GM18873 (cell line): ENCODE measurements around the gene APEH.
A peak's percentile ranks its signal among the peaks of the same experiment; 100 is the strongest.

Experiments used
- ATAC-seq: cut with Tn5 transposase; IDR thresholded peaks from one replicate; pipeline ENCODE4 v1.9.1; 2021; ENCODE audit warnings: mild to moderate bottlenecking, moderate library complexity, moderate number of reproducible peaks; ENCODE audit not compliant: unreplicated experiment, low FRiP score

Gene APEH

DNA sequence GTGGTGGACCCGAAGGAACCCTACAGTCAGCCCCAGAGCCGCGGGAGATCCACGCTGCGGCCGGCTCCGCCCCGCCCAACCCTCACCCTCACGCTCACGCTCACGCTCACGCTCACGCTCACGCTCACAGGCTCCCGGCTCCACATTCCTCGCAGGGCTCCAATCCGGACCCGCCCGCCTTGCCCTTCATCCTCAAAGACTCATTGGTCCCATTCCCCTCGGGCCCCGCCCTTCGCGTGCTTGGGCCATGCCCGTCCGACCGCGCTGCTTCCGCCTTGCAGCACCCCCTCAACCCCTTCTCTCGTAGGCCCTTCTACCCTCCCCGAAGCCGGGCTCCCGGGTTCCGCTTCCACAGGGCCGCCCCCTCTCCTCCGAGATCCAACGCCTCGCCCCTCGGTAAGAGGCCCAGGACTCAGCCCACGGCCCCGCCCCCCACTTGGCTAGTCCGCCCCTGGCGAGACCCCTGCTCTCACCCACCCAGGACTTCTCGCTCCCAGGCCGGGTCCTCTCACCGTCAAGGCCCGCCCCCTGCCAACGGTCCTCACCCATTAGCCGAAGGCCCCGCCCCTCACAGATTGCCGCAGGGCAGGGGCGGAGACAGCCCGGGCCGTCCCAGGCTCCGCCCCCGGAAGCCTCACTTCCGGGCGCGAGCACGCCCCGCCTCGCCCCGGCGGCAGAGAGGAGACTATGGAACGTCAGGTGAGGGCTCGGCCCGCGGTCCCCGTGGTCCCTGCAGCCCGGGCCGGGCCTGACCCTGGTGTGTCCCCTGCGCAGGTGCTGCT lies at the start of gene APEH:
Gene APEH, plus strand, starts transcription at position 637 of the 782 bp plus-strand sequence. Its CDS starts 51 bp downstream, at position 688.
- ATAC-seq = peak; percentile 66

DNA sequence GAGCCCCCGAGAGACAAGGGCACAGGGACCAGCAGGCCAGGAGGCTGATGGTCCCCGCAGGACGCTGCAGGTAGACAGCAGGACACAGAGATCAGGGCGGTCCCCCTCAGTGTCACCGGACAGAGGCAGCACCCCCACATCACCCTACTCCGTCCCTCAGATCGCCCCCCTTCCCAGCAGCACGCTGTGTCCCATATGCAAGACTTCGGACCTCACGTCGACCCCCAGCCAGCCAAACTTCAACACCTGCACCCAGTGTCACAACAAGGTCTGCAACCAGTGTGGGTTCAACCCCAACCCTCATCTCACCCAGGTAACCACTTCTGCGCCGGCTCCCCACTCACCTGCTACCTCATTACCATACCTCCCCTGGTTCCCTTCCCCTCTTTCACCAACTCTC lies 49.1 kb upstream of the APEH start:
- ATAC-seq = no peak

DNA sequence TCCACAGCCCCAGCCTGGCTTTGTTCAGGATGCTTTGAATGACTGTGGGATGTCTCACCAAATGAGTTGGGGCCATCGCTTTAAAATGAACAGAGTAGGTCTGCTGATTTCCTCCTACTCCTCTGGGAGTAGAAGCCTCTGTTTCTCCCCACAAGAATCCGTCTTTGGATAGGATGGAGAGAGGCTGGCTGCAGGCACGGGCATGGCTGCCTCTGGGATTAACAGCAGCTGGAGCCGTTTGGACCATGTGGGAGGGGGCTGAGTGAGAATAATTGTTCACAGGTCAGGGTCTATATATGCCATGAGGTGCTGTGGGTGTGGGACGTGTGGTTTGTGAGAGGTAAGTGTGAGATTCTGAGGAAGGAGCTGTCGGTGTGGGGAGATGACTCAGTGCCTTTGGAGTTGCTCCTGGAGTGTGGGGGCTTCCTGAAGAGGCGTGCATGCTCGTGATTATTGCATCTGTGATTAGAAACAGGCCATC lies 48.0 kb upstream of the APEH start:
- ATAC-seq = no peak

DNA sequence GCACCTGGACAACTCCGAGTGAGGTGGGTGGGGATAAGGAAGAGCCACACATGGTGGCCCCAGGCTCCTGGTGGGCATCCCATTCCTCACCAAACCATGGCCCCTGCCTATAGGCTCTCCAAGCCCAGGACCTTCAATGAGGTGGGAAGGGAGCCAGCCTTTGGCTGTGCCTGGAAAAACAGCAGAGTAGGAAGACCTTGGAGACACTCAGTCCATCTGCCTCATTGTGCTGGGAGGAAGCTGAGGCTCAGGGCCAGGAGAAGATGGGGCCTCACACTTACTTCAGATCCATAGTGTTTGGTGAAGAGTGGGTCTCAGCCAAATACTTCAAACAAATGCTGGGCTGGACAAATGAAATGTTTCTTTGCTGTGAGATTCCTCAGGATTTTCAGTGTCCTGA lies 47.4 kb upstream of the APEH start:
- ATAC-seq = no peak

DNA sequence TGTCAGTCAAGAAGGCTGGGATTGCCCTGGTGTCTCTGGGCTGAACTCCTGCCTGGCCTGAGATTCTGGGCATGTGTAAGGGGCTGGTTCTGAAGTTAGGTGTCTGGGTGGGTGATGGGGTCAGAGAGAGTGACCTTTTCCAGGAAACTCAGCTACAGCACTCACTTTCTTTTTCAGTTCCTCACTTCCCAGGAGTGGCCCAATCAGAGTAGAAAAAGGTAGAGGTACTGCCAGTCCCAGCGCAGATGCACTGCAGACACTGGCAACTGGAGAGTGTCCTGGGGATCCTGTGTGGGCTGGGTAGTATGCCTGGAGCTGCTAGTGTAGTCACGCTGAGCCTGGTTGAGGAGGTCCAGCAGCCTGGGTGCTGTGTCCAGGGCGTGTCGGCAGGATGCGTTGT lies 46.5 kb upstream of the APEH start:
- ATAC-seq = no peak

DNA sequence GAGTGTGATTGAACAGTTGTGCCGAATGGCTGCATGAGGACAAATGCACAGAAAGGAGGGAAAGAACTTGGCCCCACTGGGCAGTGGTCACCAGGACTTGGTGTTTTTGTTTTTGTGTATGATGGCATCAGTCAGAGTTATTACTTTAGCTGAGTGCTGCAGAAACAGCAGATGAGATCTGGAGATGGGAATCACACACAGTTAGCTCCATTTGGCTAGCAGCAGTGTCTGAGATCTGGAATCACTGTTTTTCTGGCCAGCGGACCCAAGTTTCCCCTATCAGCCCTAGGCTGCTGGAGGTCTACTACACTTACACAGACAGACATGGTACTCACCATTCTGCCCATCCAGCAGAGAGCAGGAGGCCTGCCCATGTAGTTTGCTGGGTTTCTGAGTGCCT lies 45.9 kb upstream of the APEH start:
- no peak for ATAC-seq

DNA sequence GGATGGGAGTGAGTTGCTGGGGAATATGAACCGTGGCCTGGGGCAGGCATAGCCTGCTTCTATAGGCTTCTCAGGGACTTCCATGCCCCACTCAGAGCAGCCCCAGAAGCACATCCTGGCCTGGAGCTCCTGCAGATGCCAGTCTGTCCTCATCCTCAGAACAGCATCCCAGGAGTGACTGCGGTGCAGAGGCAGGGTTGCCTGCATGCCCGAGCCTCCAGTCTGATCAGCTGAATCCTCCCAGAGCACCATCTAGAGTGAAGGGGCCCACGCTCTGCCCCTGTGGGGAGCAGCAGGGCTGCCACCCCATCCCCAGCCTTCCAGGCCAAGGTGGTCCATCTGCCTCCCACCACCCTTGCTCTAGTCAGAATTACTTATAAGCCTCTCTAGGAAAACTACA lies 44.7 kb upstream of the APEH start:
- no peak for ATAC-seq

DNA sequence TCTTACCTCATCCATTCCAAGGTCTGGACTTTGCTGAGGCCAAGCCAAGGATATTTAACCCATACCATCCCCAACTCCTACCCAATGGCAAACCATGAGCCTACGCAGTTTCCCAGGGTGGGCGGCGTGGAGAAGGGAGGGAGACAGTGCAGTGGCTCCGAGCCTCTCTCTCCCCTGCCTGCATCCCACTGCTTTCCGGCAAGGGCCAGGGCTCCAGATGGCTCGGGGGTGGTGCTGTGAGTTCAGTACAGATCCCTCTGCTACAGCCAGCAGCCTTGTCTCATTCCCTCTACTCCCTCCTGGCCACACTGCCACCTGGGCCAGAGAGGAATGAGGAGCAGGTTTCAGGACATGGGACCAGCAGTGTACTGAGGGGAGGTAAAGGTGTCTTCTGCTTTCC lies 44.3 kb upstream of the APEH start:
- ATAC-seq = no peak

DNA sequence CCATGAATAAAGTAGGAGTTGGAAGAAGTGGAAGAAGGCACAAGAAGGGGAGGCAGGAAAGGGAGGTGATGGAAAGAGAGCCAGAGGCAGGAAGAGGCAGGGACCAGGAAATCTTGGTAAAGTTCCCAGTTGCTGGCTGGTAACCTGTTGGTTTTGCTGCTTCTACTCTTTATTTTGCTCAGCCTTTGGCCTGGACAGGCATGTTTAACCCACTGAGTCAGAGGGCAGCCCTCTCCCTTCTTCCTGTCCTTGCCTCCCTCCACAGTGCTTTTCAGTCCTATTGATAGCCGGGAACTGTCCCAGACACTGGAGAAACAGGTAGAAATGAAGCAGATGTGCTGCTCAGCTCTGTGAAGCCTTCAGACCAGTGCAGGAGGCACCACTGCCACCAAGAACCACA lies 43.4 kb upstream of the APEH start:
- ATAC-seq = no peak

DNA sequence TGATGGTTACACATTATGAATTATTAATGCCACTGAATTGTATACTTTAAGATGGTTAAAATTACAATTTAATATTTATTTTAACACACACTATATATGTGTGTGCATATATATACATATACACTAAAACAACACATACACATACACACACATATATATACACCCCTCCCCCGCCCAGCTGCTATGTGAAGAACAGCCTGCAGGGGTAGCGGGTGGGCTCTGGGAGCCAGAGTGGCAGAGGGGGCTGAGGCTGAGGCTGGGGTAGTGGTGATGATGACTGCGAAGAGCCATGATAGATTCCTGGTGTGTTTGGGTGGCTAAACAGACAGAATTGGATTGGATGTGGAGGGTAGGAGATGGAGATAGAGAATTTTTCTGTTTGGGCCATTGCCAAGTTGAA lies 39.4 kb upstream of the APEH start:
- no peak for ATAC-seq

DNA sequence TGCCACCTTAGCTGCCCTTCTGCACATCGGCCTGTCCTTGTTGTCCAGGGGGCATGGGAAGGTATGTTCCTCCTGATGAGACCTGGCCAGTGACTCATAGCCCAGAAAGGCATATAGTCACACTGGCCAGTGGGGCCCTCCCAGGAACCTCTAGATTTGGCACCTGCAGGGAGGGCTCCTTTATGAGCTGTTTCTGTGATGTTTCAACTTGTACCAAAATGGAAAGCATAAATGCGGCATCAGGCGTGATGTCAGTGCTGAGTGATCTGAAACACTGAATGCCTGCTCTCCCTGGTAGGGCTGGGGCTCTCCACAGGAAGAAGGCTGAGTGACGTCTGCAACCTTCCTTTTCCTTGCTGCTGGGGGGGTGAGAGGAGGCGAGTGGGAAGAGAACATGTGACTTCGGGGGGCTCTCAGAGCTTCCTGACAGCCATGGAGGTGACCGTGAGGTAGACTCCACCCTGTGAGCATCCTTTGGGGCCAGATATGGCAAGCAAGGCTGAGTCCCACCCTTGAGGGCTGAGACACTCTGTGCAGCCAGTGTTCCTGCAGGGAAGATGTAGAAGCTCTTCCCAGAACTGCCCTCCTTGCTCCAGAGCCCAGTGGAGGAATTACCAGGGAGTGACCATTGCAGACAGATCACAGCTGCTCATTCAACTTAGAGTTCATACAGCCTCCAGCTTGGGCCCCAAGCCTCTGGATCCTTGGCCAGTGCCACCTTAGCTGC lies 37.1 kb upstream of the APEH start:
- no peak for ATAC-seq

DNA sequence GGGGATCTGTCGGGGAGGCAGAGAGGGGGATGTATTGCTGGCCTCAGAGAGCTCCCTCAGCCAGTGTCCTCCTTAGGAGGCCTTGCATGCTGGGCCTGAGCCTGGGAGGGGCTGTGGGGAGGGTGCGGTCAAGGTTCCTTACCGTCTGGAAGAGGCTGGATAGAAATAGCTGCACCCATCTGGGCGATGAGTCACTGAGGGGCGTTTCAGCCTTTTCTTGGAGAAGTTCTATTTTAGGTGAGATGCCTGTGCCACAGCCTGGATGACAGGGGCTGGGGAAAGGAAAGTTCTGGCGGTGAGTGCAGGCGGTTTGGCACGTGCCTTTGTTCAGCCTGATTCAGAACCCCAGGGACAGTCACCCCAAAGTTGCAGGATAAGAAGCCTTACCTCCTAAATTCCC lies 35.7 kb upstream of the APEH start:
- ATAC-seq = no peak

DNA sequence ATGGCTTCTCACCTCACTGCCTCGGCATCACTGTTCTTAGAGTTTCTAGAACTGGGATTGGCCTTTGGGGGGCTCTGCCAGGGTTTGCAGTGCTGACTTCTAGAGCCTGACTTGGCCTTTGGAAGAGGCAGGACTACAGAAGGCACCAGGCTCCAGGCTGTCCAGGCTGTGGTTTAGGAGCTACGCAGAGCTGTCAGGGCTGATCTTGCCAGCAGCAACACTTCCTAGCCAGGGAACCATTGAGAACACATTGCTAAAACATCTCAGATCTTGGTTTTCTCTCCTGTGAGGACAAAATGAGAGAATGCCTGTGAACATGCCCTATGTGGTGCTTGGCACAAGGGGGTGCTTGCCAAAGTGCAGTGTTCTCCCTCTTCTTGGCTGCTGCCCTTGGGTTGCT lies 34.6 kb upstream of the APEH start:
- no peak for ATAC-seq

DNA sequence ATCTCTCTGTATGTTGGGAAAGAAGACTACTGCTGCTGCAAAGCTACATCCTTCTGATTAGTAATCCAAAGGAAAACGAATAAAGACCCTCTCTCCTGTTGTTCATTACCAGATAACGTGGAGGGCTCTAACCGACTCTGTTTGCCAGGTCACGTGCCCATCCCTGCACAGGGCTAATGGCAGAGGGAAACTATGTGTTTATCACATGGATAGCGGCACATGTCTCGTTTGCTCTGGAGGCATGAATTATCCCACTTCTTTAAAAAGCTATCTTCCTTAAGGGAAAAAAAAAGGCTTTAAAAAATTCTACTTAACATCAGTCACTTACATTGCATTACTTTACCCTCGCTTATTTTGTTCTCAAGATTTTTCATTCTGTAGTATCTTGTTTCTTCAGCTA lies 32.9 kb upstream of the APEH start:
- no peak for ATAC-seq

DNA sequence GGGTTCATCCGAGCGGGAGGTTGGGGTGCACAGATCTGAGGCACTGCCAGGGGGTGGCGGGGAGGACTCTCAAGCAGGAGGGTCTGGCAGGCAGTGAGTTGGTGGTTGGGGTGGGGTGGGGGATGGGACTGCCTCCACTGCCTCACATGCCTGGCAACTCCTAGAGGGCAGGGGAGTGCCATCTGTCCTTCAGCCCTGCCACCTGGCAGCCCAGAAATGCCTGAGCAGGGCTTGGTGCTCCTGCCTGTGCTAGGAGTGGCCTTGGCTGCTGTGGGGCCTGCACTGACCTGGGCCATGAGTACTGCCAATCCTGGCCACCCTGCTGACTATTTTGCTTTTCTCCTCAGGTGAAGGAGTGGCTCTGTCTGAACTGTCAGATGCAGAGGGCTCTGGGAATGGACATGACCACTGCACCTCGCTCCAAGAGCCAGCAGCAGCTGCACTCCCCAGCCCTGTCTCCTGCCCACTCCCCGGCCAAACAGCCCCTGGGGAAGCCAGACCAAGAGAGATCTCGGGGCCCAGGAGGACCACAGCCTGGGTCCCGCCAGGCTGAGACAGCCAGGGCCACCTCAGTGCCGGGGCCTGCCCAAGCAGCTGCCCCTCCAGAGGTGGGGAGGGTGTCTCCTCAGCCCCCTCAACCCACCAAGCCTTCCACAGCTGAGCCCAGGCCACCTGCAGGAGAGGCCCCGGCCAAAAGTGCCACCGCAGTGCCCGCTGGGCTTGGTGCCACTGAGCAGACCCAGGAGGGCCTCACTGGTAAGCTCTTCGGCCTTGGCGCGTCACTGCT lies 32.0 kb upstream of the APEH start:
- ATAC-seq = no peak

DNA sequence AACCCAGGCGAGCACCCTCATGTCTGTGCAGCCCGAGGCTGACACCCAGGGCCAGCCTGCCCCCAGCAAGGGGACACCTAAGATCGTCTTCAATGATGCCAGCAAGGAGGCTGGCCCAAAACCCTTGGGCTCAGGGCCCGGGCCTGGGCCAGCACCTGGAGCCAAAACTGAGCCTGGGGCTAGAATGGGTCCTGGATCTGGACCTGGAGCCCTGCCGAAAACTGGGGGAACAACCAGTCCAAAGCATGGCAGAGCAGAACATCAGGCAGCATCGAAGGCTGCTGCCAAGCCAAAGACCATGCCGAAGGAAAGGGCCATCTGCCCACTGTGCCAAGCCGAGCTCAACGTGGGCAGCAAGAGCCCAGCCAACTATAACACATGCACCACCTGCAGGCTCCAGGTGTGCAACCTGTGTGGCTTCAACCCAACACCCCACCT lies 31.4 kb upstream of the APEH start:
- no peak for ATAC-seq

DNA sequence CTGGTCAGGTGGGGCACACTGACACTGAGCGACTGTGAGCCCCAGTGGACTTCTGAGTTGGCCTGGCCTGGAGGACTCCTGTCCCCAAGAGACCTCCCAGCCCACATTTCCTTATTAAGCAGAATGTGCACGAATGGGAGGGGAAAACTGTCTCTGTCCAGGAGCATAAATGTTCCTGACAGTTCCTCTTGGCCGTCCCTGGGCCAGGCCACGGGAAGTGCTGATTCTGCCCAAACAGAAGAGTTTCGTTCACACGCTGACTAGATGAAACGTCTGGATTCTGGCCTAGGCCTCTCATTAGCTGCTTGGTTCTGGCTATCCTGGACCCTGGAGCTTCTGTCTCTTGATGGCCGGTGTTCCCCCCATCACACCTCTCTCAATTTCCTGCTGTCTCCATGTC lies 29.5 kb upstream of the APEH start:
- no peak for ATAC-seq

DNA sequence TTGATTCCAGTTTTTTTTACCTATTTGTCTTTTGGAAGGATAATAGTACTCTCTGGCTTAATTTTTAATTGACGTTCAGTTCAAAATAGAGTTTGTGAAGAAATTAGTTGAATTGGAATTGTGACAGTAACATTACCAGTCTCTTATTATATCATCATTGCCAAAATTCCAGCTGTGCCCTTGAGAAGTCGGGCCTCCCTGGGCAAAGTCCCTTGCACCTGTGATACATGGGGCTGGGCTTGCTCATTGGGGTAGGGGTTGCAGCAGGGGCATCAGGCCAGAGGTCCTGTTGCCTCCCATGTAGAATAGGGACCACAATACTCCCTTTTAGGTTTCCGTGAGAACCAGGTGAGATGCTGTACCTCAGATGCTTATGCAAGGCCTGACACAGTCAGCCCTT lies 27.9 kb upstream of the APEH start:
- ATAC-seq = no peak

DNA sequence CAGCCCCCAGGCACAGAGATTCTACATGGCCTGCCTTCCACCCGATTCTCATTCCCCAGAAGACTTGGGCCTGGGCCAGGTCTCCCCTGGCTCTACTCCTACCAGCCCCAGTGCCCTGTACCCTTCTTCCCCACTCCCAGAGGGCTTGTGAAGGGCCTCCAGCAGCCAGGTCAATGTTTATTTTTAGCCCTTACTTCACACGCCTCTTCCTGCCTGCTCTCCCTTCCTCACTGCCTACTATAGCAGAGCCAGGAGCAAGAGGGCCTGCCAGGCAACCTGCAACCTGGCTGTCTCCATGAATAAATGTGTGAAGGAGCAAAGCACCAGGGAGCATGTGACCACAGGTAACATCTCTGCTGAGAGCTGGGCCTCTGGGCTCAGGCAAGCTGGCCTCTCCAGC lies 26.4 kb upstream of the APEH start:
- ATAC-seq = no peak

DNA sequence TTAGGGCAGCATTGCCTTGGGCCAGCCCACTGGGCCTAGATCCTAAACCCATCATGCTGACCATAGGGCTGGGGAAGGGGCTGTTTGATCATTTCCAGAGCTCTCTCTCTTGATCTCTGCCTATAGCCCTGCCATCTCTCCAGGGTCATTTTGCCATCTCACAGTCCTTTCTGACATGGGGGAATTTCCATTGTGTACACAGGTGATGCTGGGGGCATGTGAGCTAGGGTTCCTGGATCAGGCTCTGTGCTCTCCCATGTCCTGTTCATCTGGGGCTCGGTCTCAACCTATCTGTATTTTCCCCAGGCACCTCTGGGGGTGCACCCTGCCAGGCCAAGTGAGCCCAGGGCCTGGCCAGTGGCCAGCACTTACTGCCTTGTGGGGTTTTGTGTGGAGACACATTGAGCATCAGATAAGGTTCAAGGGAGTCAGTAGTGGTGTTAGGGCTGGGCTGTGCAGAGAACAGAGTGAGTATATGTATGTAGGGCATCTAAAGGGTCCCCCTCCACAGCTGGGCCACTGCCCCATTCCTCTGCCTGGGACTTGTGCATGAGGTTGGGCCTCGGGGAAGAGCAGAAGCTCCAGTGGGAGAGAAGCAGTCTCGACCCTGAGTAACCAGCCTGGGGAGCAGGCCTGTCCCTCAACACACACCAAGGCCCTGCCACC lies 25.7 kb upstream of the APEH start:
- no peak for ATAC-seq

DNA sequence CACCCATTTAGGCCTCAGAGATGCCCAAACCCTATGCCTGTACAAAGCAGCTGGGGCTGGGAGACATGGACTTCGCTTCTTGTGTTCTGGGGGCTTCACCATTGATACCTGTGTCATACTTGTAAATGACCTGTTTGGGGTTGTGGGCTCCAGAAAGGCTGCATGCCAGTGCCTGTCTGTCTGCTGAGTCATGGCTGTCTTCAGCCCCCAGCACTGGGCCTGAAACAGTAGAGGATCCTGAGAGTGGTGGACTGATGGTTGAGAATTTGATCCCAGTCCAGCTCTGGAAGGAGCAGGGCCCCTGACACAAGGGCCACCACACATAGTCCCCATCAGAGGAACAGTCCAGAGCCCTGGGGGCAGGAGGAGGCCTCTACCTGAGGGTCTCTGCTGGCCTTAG lies 24.6 kb upstream of the APEH start:
- ATAC-seq = no peak
